A673 (cell line): ENCODE measurements around the gene KRTAP13-2. TPM values are rescaled to one million over a fixed set of nuclear protein-coding genes. Genes with fewer than 3 reads are reported as not detected.

ENCODE experiments used
- BruUV-seq: library from RNA; stranded (reverse); fragments of 400-500 nt; replicated peaks from 2 replicates; lab custom pipeline; 2021; lab: Mats Ljungman, UMichigan
- CTCF ChIA-PET: fragments of 300-600 bp; sonication (Branson Sonifier 250); formaldehyde crosslinking; loops from one replicate; lab custom pipeline; 2022; ENCODE audit warnings: antibody characterized with exemption; lab: Charles Lee
- POLR2A ChIA-PET: fragments of 300-600 bp; sonication (Branson Sonifier 250); formaldehyde crosslinking; loops from one replicate; lab custom pipeline; 2022; ENCODE audit warnings: antibody characterized with exemption; ENCODE audit not compliant: low non-redundant PET; lab: Charles Lee
- DNase-seq: peaks from one replicate; pipeline ENCODE4 v3.0.0-alpha.2; 2015; ENCODE audit warnings: low spot score
- H3K27ac ChIP-seq: fragments of 200-600 bp; sonication (generic); 2 replicates; pipeline ENCODE4 v1.5.1; 2016; ENCODE audit warnings: mixed run types, low read depth, mild to moderate bottlenecking, mixed read lengths, antibody characterized with exemption, low read length; ENCODE audit not compliant: poor library complexity, severe bottlenecking
- H3K27me3 ChIP-seq: fragments of 200-600 bp; sonication (generic); replicated peaks from 2 replicates; pipeline ENCODE4 v1.6.1; 2017; ENCODE audit warnings: mixed run types, low read depth, mild to moderate bottlenecking, mixed read lengths, antibody characterized with exemption, low read length; ENCODE audit not compliant: insufficient read depth, poor library complexity
- H3K36me3 ChIP-seq: fragments of 200-600 bp; sonication (generic); 2 replicates; pipeline ENCODE4 v1.6.1; 2016; ENCODE audit warnings: mixed run types, mild to moderate bottlenecking, mixed read lengths, antibody characterized with exemption, low read length; ENCODE audit not compliant: insufficient read depth, poor library complexity, severe bottlenecking
- H3K4me1 ChIP-seq: fragments of 200-600 bp; sonication (generic); 2 replicates; pipeline ENCODE4 v1.6.1; 2017; ENCODE audit warnings: mixed run types, mild to moderate bottlenecking, mixed read lengths, antibody characterized with exemption, low read length; ENCODE audit not compliant: insufficient read depth, poor library complexity, severe bottlenecking
- H3K4me3 ChIP-seq: fragments of 200-600 bp; sonication (generic); 2 replicates; pipeline ENCODE4 v1.5.1; 2016; ENCODE audit warnings: low read depth, mixed run types, mild to moderate bottlenecking, mixed read lengths, low read length; ENCODE audit not compliant: poor library complexity, severe bottlenecking
- H3K9me3 ChIP-seq: fragments of 200-600 bp; sonication (generic); 2 replicates; pipeline ENCODE4 v1.6.1; 2016; ENCODE audit warnings: mixed run types, low read depth, mild to moderate bottlenecking, mixed read lengths, antibody characterized with exemption, low read length; ENCODE audit not compliant: poor library complexity, severe bottlenecking
- CTCF ChIP-seq: fragments of 300-800, 200-600 bp; sonication (generic); conservative IDR thresholded peaks from 2 replicates; pipeline ENCODE4 v1.5.1; 2017; ENCODE audit warnings: low read depth, mild to moderate bottlenecking, antibody characterized with exemption, low read length, moderate library complexity, mixed read lengths
- EZH2 ChIP-seq: fragments of 200-600 bp; sonication (generic); IDR thresholded peaks from 2 replicates; pipeline ENCODE4 v1.6.1; 2017; ENCODE audit warnings: borderline replicate concordance, low read depth, mild to moderate bottlenecking, mixed read lengths, antibody characterized with exemption, low read length; ENCODE audit not compliant: poor library complexity, severe bottlenecking
- intact Hi-C: fragments of 100-400 bp; cut with micrococcal nuclease; formaldehyde crosslinking; loops from one replicate; pipeline ENCODE4 v1.10.0; 2022; ENCODE audit not compliant: unreplicated experiment
- microRNA-seq: library from miRNA; unstranded; fragments of <30 nt; microRNA quantifications from one replicate; pipeline ENCODE4 v1.2.0, GENCODE V29; 2021
- total RNA-seq: library from RNA; stranded (reverse); gene quantifications from 2 replicates; pipeline ENCODE4 v1.2.3, GENCODE V29; 2021

KRTAP13-2 gene
- total RNA-seq, 1 experiment from 2014 or later, result not detected

GRCh38 chr21:30332681-30333080 is 39.4 kb downstream of the KRTAP13-2 start:
- no peaks in the 10 kb centered on the region for H3K4me1 ChIP-seq
- H3K36me3 ChIP-seq, result no peaks in the 10 kb centered on the region
- TF ChIP-seq EZH2, result no peak
- no peak for TF ChIP-seq CTCF
- intact Hi-C loops, result no loop called here
- no peak overlapping the region for H3K27ac ChIP-seq
- DNase-seq, result no peak
- no TSS peak for BruUV-seq
- ChIA-PET CTCF (no interaction called here), POLR2A (no interaction called here)
- H3K4me3 ChIP-seq, result no peak overlapping the region
- H3K27me3 ChIP-seq, result peaks cover 3% of the 10 kb centered on the region
- H3K9me3 ChIP-seq, result no peaks in the 10 kb centered on the region

- ChIA-PET CTCF (no interaction called here), POLR2A (no interaction called here)
- no peak overlapping the region for H3K27ac ChIP-seq
- H3K4me3 ChIP-seq, result no peak overlapping the region
- intact Hi-C loops, result no loop called here
- TF ChIP-seq CTCF (no peak), EZH2 (no peak)
- H3K36me3 ChIP-seq, result no peaks in the 10 kb centered on the region
- H3K9me3 ChIP-seq, result no peaks in the 10 kb centered on the region
- H3K27me3 ChIP-seq, result peaks cover 3% of the 10 kb centered on the region
- no peak for DNase-seq
- no TSS peak for BruUV-seq
- no peaks in the 10 kb centered on the region for H3K4me1 ChIP-seq
Observed at GRCh38 chr21:30329203-30329875, 42.7 kb downstream of the KRTAP13-2 start.

GRCh38 chr21:30326390-30326789 is 45.7 kb downstream of the KRTAP13-2 start:
- TF ChIP-seq CTCF (no peak), EZH2 (no peak)
- no peaks in the 10 kb centered on the region for H3K4me1 ChIP-seq
- no peaks in the 10 kb centered on the region for H3K9me3 ChIP-seq
- no TSS peak for BruUV-seq
- intact Hi-C loops, result no loop called here
- H3K4me3 ChIP-seq, result no peak overlapping the region
- H3K36me3 ChIP-seq, result no peaks in the 10 kb centered on the region
- no peaks in the 10 kb centered on the region for H3K27me3 ChIP-seq
- H3K27ac ChIP-seq, result no peak overlapping the region
- ChIA-PET POLR2A (no interaction called here), CTCF (no interaction called here)
- DNase-seq, result no peak

Small RNA genes lying within 50 kb of the gene (microRNA-seq; reads per million reads assigned to microRNA genes)
- gene MIR4327, result not detected

Other genes with a start within 250 kb of the KRTAP13-2 start
- not detected in 2 replicates for gene CLDN17, start 205.5 kb downstream of the KRTAP13-2 start, total RNA-seq
- not detected in 2 replicates for gene CLDN8, start 156.2 kb downstream of the KRTAP13-2 start, total RNA-seq
- not detected in 2 replicates for gene KRTAP24-1, start 89.3 kb downstream of the KRTAP13-2 start, total RNA-seq
- not detected in 2 replicates for gene KRTAP25-1, start 82.8 kb downstream of the KRTAP13-2 start, total RNA-seq
- gene KRTAP26-1, start 52.0 kb downstream of the KRTAP13-2 start, total RNA-seq, result not detected in 2 replicates
- gene KRTAP27-1, start 34.6 kb downstream of the KRTAP13-2 start, total RNA-seq, result not detected in 2 replicates
- gene KRTAP23-1, start 23.7 kb downstream of the KRTAP13-2 start, total RNA-seq, result not detected in 2 replicates
- not detected in 2 replicates for gene KRTAP13-1, start 23.8 kb upstream of the KRTAP13-2 start, total RNA-seq
- not detected in 2 replicates for gene KRTAP13-3, start 53.7 kb upstream of the KRTAP13-2 start, total RNA-seq
- gene KRTAP13-4, start 57.9 kb upstream of the KRTAP13-2 start, total RNA-seq, result not detected in 2 replicates
- gene KRTAP15-1, start 68.0 kb upstream of the KRTAP13-2 start, total RNA-seq, result not detected in 2 replicates
- not detected in 2 replicates for gene KRTAP19-1, start 108.1 kb upstream of the KRTAP13-2 start, total RNA-seq
- not detected in 2 replicates for gene KRTAP19-2, start 115.2 kb upstream of the KRTAP13-2 start, total RNA-seq
- gene KRTAP19-3, start 119.7 kb upstream of the KRTAP13-2 start, total RNA-seq, result not detected in 2 replicates
- not detected in 2 replicates for gene KRTAP19-4, start 124.9 kb upstream of the KRTAP13-2 start, total RNA-seq
- not detected in 2 replicates for gene KRTAP19-5, start 129.9 kb upstream of the KRTAP13-2 start, total RNA-seq
- not detected in 2 replicates for gene KRTAP19-6, start 169.6 kb upstream of the KRTAP13-2 start, total RNA-seq
- not detected in 2 replicates for gene KRTAP19-7, start 189.0 kb upstream of the KRTAP13-2 start, total RNA-seq
- gene KRTAP22-2, start 218.1 kb upstream of the KRTAP13-2 start, total RNA-seq, result not detected in 2 replicates
- gene KRTAP6-3, start 220.2 kb upstream of the KRTAP13-2 start, total RNA-seq, result not detected in 2 replicates
- not detected in 2 replicates for gene KRTAP6-2, start 226.6 kb upstream of the KRTAP13-2 start, total RNA-seq
- not detected in 2 replicates for gene KRTAP22-1, start 228.8 kb upstream of the KRTAP13-2 start, total RNA-seq
- gene KRTAP6-1, start 241.7 kb upstream of the KRTAP13-2 start, total RNA-seq, result not detected in 2 replicates
- gene KRTAP20-1, start 244.2 kb upstream of the KRTAP13-2 start, total RNA-seq, result not detected in 2 replicates
- not detected in 2 replicates for gene KRTAP20-4, start 248.4 kb upstream of the KRTAP13-2 start, total RNA-seq